BE2C (cell line): ENCODE results near the gene NARF.

Experiments
- DNase-seq: peaks from one replicate; pipeline ENCODE4 v3.0.0-alpha.2; 2020
- H3K27me3 ChIP-seq: fragments of 250-450 bp; sonication (Bioruptor Pico); 2 replicates; pipeline ENCODE4 v1.5.1; 2020; ENCODE audit warnings: mild to moderate bottlenecking
- H3K36me3 ChIP-seq: fragments of 250-450 bp; sonication (Bioruptor Pico); 2 replicates; pipeline ENCODE4 v1.5.1; 2020; ENCODE audit warnings: mild to moderate bottlenecking
- H3K4me1 ChIP-seq: fragments of 250-450 bp; sonication (Bioruptor Pico); 2 replicates; pipeline ENCODE4 v1.5.1; 2020
- H3K4me3 ChIP-seq: 2 replicates; pipeline ENCODE4 v1.5.1; 2011; ENCODE audit warnings: low read depth, low read length
- H3K9me3 ChIP-seq: fragments of 250-450 bp; sonication (Bioruptor Pico); 2 replicates; pipeline ENCODE4 v1.5.1; 2020
- CTCF ChIP-seq: IDR thresholded peaks from 2 replicates; pipeline ENCODE4 v1.5.1; 2012; ENCODE audit warnings: mild to moderate bottlenecking, low read depth, low read length

The NARF gene

GRCh38 chr17:82412535-82413520 lies 45.7 kb upstream of the NARF start:
- Histone ChIP-seq H3K36me3 (no peaks in the 10 kb centered on the region; the same call in 1 of the 2 replicates), H3K4me1 (peaks cover 12% of the 10 kb centered on the region), H3K27me3 (no peaks in the 10 kb centered on the region), H3K9me3 (no peaks in the 10 kb centered on the region), H3K4me3 (peak overlapping the region; percentile 20)
- peak; percentile 79 for DNase-seq
- no peak for TF ChIP-seq CTCF

- peak; percentile 86 for DNase-seq
- H3K4me3 ChIP-seq = no peak overlapping the region
- no peaks in the 10 kb centered on the region for H3K9me3 ChIP-seq
- H3K4me1 ChIP-seq = peaks cover 12% of the 10 kb centered on the region
- H3K27me3 ChIP-seq = no peaks in the 10 kb centered on the region
- peak; percentile 82 for TF ChIP-seq CTCF
- no peaks in the 10 kb centered on the region; the same call in 1 of the 2 replicates for H3K36me3 ChIP-seq
These were observed 43.8 kb upstream of the NARF start for GRCh38 chr17:82414548-82415281.

- H3K36me3 ChIP-seq = peaks cover 3% of the 10 kb centered on the region
- no peak overlapping the region for H3K4me3 ChIP-seq
- DNase-seq = no peak
- TF ChIP-seq CTCF = no peak
- no peaks in the 10 kb centered on the region for H3K9me3 ChIP-seq
- no peaks in the 10 kb centered on the region for H3K27me3 ChIP-seq
- H3K4me1 ChIP-seq = peaks cover 12% of the 10 kb centered on the region
These were observed 43.2 kb upstream of the NARF start for GRCh38 chr17:82415336-82415735.

GRCh38 chr17:82415786-82416185 lies 42.8 kb upstream of the NARF start:
- H3K9me3 ChIP-seq = no peaks in the 10 kb centered on the region
- no peak overlapping the region for H3K4me3 ChIP-seq
- H3K27me3 ChIP-seq = no peaks in the 10 kb centered on the region
- no peak for DNase-seq
- H3K4me1 ChIP-seq = peaks cover 12% of the 10 kb centered on the region
- H3K36me3 ChIP-seq = peaks cover 6% of the 10 kb centered on the region
- no peak for TF ChIP-seq CTCF

- Histone ChIP-seq H3K27me3 (no peaks in the 10 kb centered on the region), H3K4me1 (peaks cover 12% of the 10 kb centered on the region), H3K4me3 (no peak overlapping the region), H3K36me3 (peaks cover 6% of the 10 kb centered on the region), H3K9me3 (no peaks in the 10 kb centered on the region)
- TF ChIP-seq CTCF = no peak
- DNase-seq = no peak
These were observed 42.3 kb upstream of the NARF start for GRCh38 chr17:82416264-82416663.
